SK-N-SH (cell line): ENCODE data around the gene NTM.

Experiments used
- CTCF ChIP-seq: fragments of 200-600 bp; sonication (generic); IDR thresholded peaks from 2 replicates; pipeline ENCODE4 v1.6.1; 2017; ENCODE audit warnings: antibody characterized with exemption, mild to moderate bottlenecking, moderate library complexity
- FOXM1 ChIP-seq: IDR thresholded peaks from 2 replicates; pipeline ENCODE4 v1.4.0; 2012; ENCODE audit warnings: low read depth, mild to moderate bottlenecking
- GABPA ChIP-seq: IDR thresholded peaks from 2 replicates; pipeline ENCODE4 v1.4.0; 2012; ENCODE audit warnings: low read depth, mild to moderate bottlenecking
- NRF1 ChIP-seq: IDR thresholded peaks from 2 replicates; pipeline ENCODE4 v1.6.1; 2012; ENCODE audit warnings: low read depth, mild to moderate bottlenecking, low read length
- USF2 ChIP-seq: fragments of 150-350 bp; IDR thresholded peaks from 2 replicates; pipeline ENCODE4 v1.6.1; 2017; ENCODE audit warnings: antibody characterized with exemption, low read length, low read depth, borderline replicate concordance

- no peak for TF ChIP-seq CTCF
- TF ChIP-seq GABPA, result no peak
- TF ChIP-seq FOXM1, result no peak
- no peak for TF ChIP-seq NRF1
- no peak for TF ChIP-seq USF2
These were observed 134.0 kb downstream of the NTM start for GRCh38 chr11:131504199-131504949.
